HCT116 (cell line): ENCODE data around the gene GAMT.

Source experiments
- SRF ChIP-seq: IDR thresholded peaks from 2 replicates; pipeline ENCODE4 v1.6.1; 2012; ENCODE audit warnings: low read depth
- TF ChIP-seq, protein P1 (sequence below), 3 experiments: fragments of 200-600 bp in 1 of 3; sonication (generic) in 1 of 3; IDR thresholded peaks in 2 of 3; conservative IDR thresholded peaks in 1 of 3; 2 replicates each; pipeline ENCODE4 v1.5.1; 2012 to 2017; ENCODE audit warnings: low read depth in 2 of 3, low read length in 2 of 3, antibody characterized with exemption in 1 of 3, borderline replicate concordance in 1 of 3, control low read depth in 1 of 3, mild to moderate bottlenecking in 1 of 3, mixed read lengths in 1 of 3, mixed run types in 1 of 3, moderate library complexity in 1 of 3; ENCODE audit not compliant: insufficient read depth in 1 of 3

DNA sequence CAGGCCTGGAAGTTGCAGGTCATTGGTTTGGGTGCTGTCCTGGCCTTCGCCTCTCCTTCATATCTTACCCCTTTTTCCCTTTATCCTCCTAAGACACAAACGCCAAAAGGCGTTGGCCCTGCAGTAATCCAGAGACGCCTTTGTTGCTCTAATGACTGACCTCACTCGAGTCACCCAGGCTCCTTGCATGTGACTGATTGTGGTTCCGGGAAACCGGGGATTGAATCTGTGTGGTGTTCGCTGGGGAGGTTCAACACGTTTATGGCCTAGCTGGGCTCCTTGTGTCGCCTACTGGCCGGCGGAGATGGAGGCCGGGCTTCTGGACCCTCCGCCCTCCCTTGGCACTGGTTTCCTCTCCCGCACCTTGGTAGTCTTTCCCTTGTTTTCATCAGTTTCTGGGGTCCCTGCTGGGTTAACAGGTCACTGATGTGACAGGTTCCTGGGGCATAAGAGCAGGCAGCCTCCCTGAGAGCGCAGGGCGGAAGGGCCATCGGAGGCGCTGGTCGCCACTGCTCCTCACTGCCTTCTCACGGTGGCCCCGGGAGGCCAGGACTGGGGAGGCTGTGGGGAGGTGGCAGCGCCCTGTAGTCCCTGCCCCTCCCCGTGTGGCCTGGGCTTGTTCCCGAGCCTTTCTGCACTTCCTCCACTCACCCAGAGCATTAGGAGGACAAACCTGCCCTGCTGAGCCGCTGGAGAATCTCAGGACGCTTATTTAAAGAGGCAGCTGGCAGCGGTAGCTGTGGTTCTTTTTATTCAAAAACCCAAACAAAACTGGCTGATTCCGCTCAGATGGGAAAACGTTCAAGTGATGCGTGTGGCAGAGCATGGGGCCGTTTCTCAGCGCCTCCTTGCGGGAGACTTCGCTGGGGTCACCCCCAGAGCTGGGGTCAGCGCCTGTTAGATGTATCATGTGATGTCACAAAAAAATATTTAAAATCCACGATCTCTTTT, 35.7 kb downstream of the GAMT start:
- no peak for TF ChIP-seq SRF
- TF ChIP-seq, protein P1, sequence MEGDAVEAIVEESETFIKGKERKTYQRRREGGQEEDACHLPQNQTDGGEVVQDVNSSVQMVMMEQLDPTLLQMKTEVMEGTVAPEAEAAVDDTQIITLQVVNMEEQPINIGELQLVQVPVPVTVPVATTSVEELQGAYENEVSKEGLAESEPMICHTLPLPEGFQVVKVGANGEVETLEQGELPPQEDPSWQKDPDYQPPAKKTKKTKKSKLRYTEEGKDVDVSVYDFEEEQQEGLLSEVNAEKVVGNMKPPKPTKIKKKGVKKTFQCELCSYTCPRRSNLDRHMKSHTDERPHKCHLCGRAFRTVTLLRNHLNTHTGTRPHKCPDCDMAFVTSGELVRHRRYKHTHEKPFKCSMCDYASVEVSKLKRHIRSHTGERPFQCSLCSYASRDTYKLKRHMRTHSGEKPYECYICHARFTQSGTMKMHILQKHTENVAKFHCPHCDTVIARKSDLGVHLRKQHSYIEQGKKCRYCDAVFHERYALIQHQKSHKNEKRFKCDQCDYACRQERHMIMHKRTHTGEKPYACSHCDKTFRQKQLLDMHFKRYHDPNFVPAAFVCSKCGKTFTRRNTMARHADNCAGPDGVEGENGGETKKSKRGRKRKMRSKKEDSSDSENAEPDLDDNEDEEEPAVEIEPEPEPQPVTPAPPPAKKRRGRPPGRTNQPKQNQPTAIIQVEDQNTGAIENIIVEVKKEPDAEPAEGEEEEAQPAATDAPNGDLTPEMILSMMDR (IDR thresholded peaks at IDR 0.05 in 2 of 3, conservative IDR thresholded peaks at IDR 0.05 in 1 of 3; ENCODE audit: borderline replicate concordance in 1 of 3, insufficient read depth in 1 of 3, low read depth in 2 of 3, low read length in 2 of 3) = no peak
